Neural crest cell (in vitro differentiated cells): ENCODE results near the gene GALNT17. TPM values are rescaled to one million over a fixed set of nuclear protein-coding genes. Genes with fewer than 3 reads are reported as not detected.

ENCODE experiments used
- DNase-seq: peaks from one replicate; pipeline ENCODE4 v3.0.0; 2021; ENCODE audit warnings: low read depth, mixed read lengths, low spot score
- H3K27ac Mint-ChIP-seq: one replicate; pipeline ENCODE4 v1.8.0; 2021; ENCODE audit warnings: mild to moderate bottlenecking, mixed read lengths; ENCODE audit not compliant: unreplicated experiment
- H3K27me3 Mint-ChIP-seq: 2 replicates; pipeline ENCODE4 v1.8.0; 2021; ENCODE audit warnings: low read depth, mild to moderate bottlenecking, mixed read lengths
- H3K36me3 Mint-ChIP-seq: 2 replicates; pipeline ENCODE4 v1.8.0; 2021; ENCODE audit warnings: low read depth, mild to moderate bottlenecking, mixed read lengths
- H3K4me1 Mint-ChIP-seq: 2 replicates; pipeline ENCODE4 v1.8.0; 2021; ENCODE audit warnings: mixed read lengths
- H3K4me3 Mint-ChIP-seq: one replicate; pipeline ENCODE4 v1.8.0; 2021; ENCODE audit warnings: mild to moderate bottlenecking, mixed read lengths
- H3K9me3 Mint-ChIP-seq: 2 replicates; pipeline ENCODE4 v1.8.0; 2021; ENCODE audit warnings: mixed read lengths
- total RNA-seq: library from RNA; stranded (reverse); gene quantifications from 2 replicates; pipeline ENCODE4 v1.2.1, GENCODE V29; 2021
- TF ChIP-seq, protein P1 (sequence below): fragments of 200-600 bp; sonication (generic); conservative IDR thresholded peaks from 2 replicates; pipeline ENCODE4 v1.5.0; 2021; ENCODE audit warnings: antibody characterized with exemption, mild to moderate bottlenecking

GALNT17 gene
- total RNA-seq, 1 donor from 2014 or later, result 11.0 TPM

DNA sequence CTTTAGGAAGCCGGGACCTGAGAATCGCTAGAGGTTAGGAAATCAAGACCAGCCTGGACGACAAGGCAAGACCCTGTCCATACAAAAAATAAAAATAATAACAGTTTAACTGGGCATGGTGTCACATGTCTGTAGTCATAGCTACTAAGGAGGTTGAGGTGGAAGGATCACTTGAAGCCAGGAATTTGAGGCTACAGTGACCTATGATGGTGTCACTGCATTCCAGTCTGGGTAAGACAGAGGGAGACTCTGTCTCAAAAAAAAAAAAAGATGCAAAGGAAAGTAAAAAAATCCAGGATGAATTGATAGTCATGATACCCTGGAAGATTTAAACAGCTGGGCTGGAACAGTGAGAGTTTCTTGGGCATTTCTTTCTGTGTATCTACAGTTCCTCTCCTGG is 463.2 kb downstream of the GALNT17 start:
- Mint-ChIP-seq H3K27ac (no peak overlapping the region), H3K4me3 (no peak overlapping the region)
- TF ChIP-seq, protein P1, sequence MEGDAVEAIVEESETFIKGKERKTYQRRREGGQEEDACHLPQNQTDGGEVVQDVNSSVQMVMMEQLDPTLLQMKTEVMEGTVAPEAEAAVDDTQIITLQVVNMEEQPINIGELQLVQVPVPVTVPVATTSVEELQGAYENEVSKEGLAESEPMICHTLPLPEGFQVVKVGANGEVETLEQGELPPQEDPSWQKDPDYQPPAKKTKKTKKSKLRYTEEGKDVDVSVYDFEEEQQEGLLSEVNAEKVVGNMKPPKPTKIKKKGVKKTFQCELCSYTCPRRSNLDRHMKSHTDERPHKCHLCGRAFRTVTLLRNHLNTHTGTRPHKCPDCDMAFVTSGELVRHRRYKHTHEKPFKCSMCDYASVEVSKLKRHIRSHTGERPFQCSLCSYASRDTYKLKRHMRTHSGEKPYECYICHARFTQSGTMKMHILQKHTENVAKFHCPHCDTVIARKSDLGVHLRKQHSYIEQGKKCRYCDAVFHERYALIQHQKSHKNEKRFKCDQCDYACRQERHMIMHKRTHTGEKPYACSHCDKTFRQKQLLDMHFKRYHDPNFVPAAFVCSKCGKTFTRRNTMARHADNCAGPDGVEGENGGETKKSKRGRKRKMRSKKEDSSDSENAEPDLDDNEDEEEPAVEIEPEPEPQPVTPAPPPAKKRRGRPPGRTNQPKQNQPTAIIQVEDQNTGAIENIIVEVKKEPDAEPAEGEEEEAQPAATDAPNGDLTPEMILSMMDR, result no peak

DNA sequence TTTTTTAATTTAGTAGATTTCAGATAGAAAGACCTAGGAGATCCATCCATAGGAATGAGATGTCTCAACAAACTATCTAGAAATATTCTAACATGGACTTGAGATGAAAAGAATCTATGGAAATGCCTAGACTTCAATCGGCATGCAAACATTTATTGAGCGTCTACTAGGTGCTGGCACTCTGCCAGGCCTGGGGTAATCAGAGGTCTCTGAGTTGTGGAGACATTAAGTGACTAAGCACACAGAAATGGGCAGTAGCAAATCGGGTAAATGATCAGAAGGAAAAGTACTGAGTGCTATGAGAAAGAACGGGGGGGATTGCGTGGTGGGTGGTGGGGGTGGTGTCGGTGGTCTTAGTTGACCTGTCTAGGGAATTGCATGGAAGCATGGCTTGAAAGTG is 466.6 kb downstream of the GALNT17 start:
- Mint-ChIP-seq H3K27ac (no peak overlapping the region), H3K9me3 (peaks cover 6% of the 10 kb centered on the region), H3K27me3 (no peaks in the 10 kb centered on the region), H3K36me3 (no peaks in the 10 kb centered on the region), H3K4me3 (no peak overlapping the region), H3K4me1 (peaks cover 32% of the 10 kb centered on the region)
- TF ChIP-seq, protein P1, result no peak
- no peak for DNase-seq

More for the DNA sequence above, 463.2 kb downstream of the GALNT17 start:
- Mint-ChIP-seq H3K9me3 (peaks cover 6% of the 10 kb centered on the region), H3K4me1 (peaks cover 12% of the 10 kb centered on the region), H3K27me3 (no peaks in the 10 kb centered on the region), H3K36me3 (no peaks in the 10 kb centered on the region)
- no peak for DNase-seq

DNA sequence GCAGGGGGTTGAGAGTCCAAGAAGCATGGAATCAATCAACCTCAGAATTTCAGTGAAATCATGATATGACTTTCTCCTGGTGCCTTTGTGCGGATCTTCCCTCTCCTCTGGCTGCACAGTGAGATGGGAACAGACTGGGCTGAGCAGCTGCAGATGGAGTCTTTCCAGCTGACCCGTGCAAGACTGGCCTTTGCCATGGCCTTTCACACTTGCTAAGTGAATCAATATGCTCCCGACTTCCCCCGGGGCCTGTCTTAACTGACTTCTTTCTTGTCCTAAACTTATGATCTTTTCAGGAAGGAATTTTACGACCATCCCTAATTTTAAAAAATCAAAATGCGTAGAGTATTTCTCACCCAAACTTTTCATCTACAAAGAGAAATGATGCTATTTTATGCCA is 469.9 kb downstream of the GALNT17 start:
- Mint-ChIP-seq H3K27ac (peak overlapping the region; percentile 7), H3K27me3 (no peaks in the 10 kb centered on the region), H3K36me3 (no peaks in the 10 kb centered on the region), H3K4me1 (peaks cover 25% of the 10 kb centered on the region), H3K9me3 (peaks cover 4% of the 10 kb centered on the region), H3K4me3 (peak overlapping the region; percentile 10)
- TF ChIP-seq, protein P1, result no peak
- peak; percentile 39 for DNase-seq

DNA sequence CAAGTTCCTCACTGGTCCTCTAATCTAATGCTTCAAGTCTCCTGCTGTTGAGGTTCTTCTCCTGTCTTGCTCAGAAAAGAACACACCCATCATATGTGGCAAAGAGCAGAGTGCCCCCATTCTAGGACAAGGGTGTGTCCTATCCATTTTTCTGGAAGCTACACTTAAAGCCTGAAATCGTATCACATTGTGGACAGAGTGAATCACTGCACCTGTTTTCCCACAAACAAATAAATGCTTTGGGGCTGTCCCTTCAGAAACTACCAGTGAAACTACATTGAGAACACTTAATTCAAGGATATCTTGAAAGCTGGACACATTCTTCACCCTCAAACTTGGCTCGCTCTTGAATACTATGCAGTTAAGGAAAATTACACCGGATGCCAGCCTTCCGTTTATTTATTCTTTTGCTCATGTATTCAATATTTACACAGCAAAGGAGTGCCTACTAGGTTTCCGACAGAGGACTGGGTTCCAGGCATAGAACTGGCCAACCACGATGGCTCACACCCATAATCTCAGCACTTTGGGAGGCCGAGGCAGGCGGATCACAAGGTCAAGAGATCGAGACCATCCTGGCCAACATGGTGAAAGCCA is 473.0 kb downstream of the GALNT17 start:
- Mint-ChIP-seq H3K4me3 (no peak overlapping the region), H3K9me3 (peaks cover 7% of the 10 kb centered on the region), H3K4me1 (peaks cover 23% of the 10 kb centered on the region), H3K36me3 (peaks cover 9% of the 10 kb centered on the region), H3K27ac (no peak overlapping the region), H3K27me3 (no peaks in the 10 kb centered on the region)
- DNase-seq, result no peak
- TF ChIP-seq, protein P1, result no peak

DNA sequence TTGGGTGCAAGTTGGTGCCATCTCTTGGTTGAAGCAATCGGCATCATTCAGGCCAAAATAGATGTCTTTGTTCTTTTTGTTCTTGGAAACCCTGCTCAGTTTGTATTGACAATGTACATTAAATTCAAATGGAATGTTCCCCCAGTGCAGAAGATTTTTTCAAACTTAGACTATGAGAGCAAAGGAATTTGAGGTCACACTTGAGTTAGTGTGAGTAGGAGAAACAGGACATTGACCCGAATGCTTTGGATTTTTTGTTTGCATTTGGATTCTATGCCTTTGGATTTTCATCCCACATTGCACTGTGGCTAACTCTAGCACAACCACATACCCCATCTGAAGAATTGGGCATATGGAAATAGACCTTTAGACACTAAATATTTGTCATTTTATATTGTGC is 480.0 kb downstream of the GALNT17 start:
- TF ChIP-seq, protein P1, result no peak
- Mint-ChIP-seq H3K36me3 (peaks cover 9% of the 10 kb centered on the region), H3K9me3 (peaks cover 6% of the 10 kb centered on the region), H3K4me3 (no peak overlapping the region), H3K27me3 (no peaks in the 10 kb centered on the region), H3K4me1 (peaks cover 45% of the 10 kb centered on the region), H3K27ac (no peak overlapping the region)
- DNase-seq, result no peak
